ENCODE results near the gene METTL22. TPM values are rescaled to one million over a fixed set of nuclear protein-coding genes. Genes with fewer than 3 reads are reported as not detected.

Gene METTL22
- total and polyA plus RNA-seq, 2 donors (not counting 3 experiments of a cell fraction or from before 2014, with no cell fraction given): 42.0 to 52.6 TPM

GRCh38 chr16:8669481-8669880 is 48.0 kb downstream of the METTL22 start:
- FAIRE-seq (no peak), DNase-seq (ENCODE audit: low read depth, low spot score) (no peak)
- Histone ChIP-seq H3K4me2 (ENCODE audit: insufficient read depth, low read length) (no peak overlapping the region), H3K79me2 (ENCODE audit: control insufficient read depth, insufficient read depth, low read length) (no peaks in the 10 kb centered on the region), H4K20me1 (replicated peaks; ENCODE audit: control insufficient read depth, extremely low read depth, insufficient read depth, low read length) (no peaks in the 10 kb centered on the region), H3K27me3 (ENCODE audit: control insufficient read depth in 2 of 2, insufficient read depth in 2 of 2, low read length in 2 of 2) (no peaks in the 10 kb centered on the region), H3K4me3 (replicated peaks in 1 of 3; ENCODE audit: insufficient read depth in 1 of 3, low read depth in 1 of 3, low read length in 3 of 3) (no peak overlapping the region), H3K27ac (ENCODE audit: insufficient read depth, low read depth, low read length) (no peak overlapping the region), H3K9me1 (replicated peaks; ENCODE audit: control insufficient read depth, extremely low read depth, insufficient read depth, low read length) (no peaks in the 10 kb centered on the region), H3K4me1 (ENCODE audit: control insufficient read depth, extremely low read depth, insufficient read depth, low read length) (peaks cover 2% of the 10 kb centered on the region), H3K9ac (replicated peaks; ENCODE audit: extremely low read depth, insufficient read depth, low read length) (no peak overlapping the region), H3K9me3 (replicated peaks; ENCODE audit: control insufficient read depth, insufficient read depth, low read length) (no peaks in the 10 kb centered on the region), H2AFZ (ENCODE audit: low read depth, low read length) (no peak overlapping the region), H3K36me3 (ENCODE audit: control insufficient read depth in 2 of 2, extremely low read depth in 1 of 2, insufficient read depth in 2 of 2, low read length in 2 of 2) (no peaks in the 10 kb centered on the region)
- TF ChIP-seq, protein P1, sequence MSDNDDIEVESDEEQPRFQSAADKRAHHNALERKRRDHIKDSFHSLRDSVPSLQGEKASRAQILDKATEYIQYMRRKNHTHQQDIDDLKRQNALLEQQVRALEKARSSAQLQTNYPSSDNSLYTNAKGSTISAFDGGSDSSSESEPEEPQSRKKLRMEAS (IDR thresholded peaks at IDR 0.05; ENCODE audit: insufficient read depth, insufficient read length): no peak
- TF ChIP-seq MYC (IDR thresholded peaks at IDR 0.05; ENCODE audit: low read depth, low read length): no peak
- no peak for TF ChIP-seq JUN (IDR thresholded peaks at IDR 0.05; ENCODE audit: borderline replicate concordance, insufficient read depth, insufficient read length, low read depth)
- no peak for TF ChIP-seq FOS (IDR thresholded peaks at IDR 0.05; ENCODE audit: borderline replicate concordance, insufficient read depth, low read length)
- TF ChIP-seq POLR2AphosphoS5 (IDR thresholded peaks at IDR 0.05; ENCODE audit: insufficient read depth, low read depth, low read length): no peak
- no peak for TF ChIP-seq EZH2 (IDR thresholded peaks at IDR 0.05; ENCODE audit: borderline replicate concordance, low read depth, low read length, severe bottlenecking)
- TF ChIP-seq, protein P2, sequence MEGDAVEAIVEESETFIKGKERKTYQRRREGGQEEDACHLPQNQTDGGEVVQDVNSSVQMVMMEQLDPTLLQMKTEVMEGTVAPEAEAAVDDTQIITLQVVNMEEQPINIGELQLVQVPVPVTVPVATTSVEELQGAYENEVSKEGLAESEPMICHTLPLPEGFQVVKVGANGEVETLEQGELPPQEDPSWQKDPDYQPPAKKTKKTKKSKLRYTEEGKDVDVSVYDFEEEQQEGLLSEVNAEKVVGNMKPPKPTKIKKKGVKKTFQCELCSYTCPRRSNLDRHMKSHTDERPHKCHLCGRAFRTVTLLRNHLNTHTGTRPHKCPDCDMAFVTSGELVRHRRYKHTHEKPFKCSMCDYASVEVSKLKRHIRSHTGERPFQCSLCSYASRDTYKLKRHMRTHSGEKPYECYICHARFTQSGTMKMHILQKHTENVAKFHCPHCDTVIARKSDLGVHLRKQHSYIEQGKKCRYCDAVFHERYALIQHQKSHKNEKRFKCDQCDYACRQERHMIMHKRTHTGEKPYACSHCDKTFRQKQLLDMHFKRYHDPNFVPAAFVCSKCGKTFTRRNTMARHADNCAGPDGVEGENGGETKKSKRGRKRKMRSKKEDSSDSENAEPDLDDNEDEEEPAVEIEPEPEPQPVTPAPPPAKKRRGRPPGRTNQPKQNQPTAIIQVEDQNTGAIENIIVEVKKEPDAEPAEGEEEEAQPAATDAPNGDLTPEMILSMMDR (IDR thresholded peaks at IDR 0.05; ENCODE audit: extremely low read depth in 1 of 2, insufficient read depth in 1 of 2, low read depth in 1 of 2, low read length in 2 of 2): no peak
- POLR2A ChIA-PET: no interaction called here
- CTCF ChIA-PET: interaction anchor here (0.8 to 3.0 kb wide), 3 partner anchors 11 to 210 kb away, joined by 3 to 12 read pairs (median 11); no protein-coding TSS in a partner anchor
- no TSS peak for BruUV-seq (replicated peaks)
- dilution Hi-C loops (cut with MboI; ENCODE audit: extremely low pct_ligation_motif_present, low sequenced_read_pairs) (no loop called here), intact Hi-C loops (cut with micrococcal nuclease) (no loop called here)
